Stromal cell of bone marrow (primary cell): ENCODE data around the gene NMNAT2.
"Not testable (repeated sequence)": the region's sequence is repeated elsewhere in the genome, so short reads cannot be mapped to it uniquely, and the experiment has no call there.

Experiments
- DNase-seq: peaks from one replicate; pipeline ENCODE4 v3.0.0-alpha.2; 2012; ENCODE audit warnings: low read depth

NMNAT2 gene

DNA sequence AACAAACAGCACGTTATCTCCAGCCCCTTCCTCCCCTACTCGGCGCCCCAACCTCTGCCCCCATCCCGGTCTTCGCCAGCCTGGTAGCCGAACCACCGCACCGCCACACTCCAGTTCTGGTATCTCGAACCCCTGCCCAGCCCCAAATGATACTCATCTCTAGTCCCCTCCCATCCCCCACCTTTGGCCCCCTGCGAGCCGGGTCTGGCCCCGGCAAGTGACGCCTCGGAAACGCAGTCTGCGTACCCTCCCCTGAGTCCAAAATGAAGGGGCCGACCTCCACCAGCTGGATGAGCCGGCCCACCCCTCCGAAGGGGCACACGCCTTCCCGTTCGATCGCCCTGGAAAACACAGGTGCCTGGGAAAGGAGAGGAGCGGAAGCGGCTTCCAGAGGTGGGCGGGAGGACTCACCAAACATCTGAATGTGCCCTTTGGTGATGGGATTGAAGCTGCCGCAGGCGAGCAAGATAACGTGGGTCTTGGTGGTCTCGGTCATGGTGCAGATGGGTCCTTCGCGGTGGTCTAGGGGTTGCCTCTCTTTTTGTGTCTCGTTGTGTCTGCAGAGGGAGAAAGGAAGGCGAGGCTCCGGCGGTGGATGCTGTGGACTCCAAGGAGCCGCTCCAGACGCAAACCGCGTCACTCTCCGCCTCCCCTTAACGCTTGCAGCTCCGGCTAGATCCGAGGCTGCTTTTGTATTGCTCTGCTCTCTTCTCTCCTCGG lies at the start of gene NMNAT2:
TSS of gene NMNAT2 (minus strand) at position 609 of the 720 bp plus-strand sequence. CDS start at position 496, 113 bp downstream.
- DNase-seq, result no peak

- DNase-seq, result no peak
Observed at GRCh38 chr1:183467687-183468086, 49.5 kb upstream of the NMNAT2 start.

DNA sequence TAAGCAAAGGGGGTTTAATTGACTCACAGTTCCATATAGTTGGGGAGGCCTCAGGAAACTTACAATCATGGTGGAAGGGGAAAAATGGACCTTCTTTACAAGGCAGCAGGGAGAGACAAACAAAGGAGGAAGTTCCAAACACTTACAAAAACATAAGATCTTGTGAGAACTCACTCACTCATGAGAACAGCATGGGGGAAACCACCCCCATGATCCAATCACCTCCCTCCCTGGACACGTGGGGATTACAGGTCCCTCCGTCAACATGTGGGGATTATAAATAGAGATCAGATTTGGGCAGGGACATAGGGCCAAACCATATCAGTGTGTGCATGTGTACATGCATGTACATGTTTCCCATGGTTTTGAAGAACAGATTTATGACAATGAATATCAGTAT lies 48.6 kb upstream of the NMNAT2 start:
- no peak for DNase-seq

- DNase-seq, result no peak
Observed at GRCh38 chr1:183463566-183463965, 45.4 kb upstream of the NMNAT2 start.

GRCh38 chr1:183461350-183461749 lies 43.2 kb upstream of the NMNAT2 start:
- DNase-seq, result no peak

GRCh38 chr1:183460596-183460995 lies 42.4 kb upstream of the NMNAT2 start:
- DNase-seq, result no peak

GRCh38 chr1:183457449-183457848 lies 39.3 kb upstream of the NMNAT2 start:
- DNase-seq, result no peak

GRCh38 chr1:183456826-183457225 lies 38.6 kb upstream of the NMNAT2 start:
- no peak for DNase-seq

DNA sequence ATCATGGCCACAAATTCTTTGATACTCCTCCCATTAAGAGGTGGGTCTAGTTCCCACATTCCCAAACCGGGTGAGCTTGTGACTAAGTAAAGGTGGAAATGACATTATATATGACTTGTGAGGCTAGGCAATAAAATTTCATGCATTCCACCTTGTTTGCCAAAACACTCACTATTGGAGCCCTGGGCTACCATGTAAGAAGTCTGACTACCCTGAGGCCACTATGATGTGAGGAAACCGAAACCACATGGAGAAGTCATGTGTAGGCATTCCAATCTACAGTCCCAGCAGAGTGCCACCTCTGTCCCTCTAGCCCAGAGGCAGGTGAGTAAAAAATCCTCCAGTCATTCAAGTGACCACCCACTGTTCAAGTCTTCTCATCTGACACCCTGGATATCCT lies 36.2 kb upstream of the NMNAT2 start:
- no peak for DNase-seq

- no peak for DNase-seq
Observed at GRCh38 chr1:183450093-183450492, 31.9 kb upstream of the NMNAT2 start.

DNA sequence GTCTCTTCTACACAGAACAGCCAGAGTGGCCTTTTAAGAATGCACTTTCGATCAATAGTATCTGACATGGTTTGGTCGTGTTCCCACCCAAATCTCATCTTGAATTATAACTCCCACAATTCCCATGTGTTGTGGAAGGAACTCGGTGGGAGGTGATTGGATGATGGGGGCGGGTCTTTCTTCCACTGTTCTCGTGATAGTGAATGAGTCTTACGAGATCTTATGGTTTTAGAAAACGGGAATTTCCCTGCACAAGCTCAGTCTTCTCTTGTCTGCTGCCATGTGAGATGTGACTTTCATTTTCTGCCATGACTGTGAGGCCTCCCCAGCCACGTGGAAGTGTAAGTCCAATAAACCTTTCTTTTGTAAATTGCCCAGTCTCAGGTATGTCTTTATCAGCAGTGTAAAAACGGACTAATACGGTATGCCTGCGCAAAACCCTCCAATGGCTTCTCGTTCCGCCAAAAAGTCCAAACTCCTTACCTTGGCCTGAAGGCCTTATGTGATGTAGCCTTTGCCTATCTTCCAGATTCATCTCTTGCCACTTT lies 31.1 kb upstream of the NMNAT2 start:
- no peak for DNase-seq

DNA sequence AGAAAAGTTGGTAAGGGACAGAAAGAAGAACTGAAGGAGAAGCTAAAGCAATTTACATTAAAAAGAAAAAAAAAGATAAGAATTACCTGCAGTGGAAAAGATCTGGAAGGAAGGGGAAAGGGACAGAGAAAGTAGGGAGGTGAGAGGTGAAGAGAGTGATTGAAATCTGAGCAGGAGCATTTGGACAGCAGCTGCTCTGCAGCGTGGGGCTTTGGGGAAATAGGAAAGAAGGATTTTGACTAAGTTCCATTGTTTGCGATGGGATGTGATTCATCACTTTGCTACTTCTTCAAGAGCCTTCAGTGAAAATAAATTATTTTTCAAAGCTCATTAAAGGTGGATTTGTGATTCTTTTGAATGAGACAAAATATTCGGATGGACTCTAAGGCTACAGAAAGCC lies 26.1 kb upstream of the NMNAT2 start:
- DNase-seq, result no peak

GRCh38 chr1:183443466-183443865 lies 25.3 kb upstream of the NMNAT2 start:
- no peak for DNase-seq

GRCh38 chr1:183443011-183443410 lies 24.8 kb upstream of the NMNAT2 start:
- no peak for DNase-seq

DNA sequence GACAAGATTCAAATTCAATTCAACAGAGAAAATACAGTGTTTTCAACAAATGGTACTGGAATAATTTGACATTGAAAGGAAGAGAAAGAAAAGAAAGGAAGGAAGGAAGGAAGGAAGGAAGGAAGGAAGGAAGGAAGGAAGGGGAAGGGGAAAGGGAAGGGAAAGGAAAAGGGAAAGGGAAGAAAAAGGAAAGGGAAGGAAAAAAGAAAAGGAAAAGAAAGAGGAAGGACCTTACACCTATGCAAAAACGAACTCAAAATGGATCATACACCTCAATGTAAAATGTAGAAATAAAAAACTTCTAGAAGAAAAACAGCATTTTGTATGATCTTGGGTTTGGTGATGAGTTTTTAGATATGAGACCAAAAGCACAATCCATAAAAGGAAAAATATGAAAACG lies 19.9 kb upstream of the NMNAT2 start:
- no peak for DNase-seq

DNA sequence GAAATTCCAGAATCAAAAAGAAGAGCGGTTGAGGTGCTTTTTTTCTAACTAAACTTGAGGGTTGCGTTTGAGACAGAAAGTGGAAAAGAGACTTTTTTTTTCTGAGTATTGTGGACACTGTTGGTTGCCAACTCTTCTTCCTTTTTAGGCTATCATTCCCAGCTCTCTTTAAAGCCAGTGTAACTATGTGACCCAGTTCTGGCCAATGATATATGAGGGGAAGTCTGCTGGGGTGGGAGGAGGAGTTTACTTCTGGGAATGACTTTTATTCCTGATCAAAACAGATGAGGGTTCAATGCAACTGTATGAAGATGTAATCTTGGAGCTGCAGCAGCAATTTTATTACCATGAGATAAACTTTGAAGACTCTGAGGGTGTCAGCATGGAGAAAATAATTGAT lies 17.3 kb upstream of the NMNAT2 start:
- no peak for DNase-seq

GRCh38 chr1:183433703-183434102 lies 15.5 kb upstream of the NMNAT2 start:
- DNase-seq, result no peak

GRCh38 chr1:183432548-183432875 lies 14.3 kb upstream of the NMNAT2 start:
- DNase-seq, result no peak

DNA sequence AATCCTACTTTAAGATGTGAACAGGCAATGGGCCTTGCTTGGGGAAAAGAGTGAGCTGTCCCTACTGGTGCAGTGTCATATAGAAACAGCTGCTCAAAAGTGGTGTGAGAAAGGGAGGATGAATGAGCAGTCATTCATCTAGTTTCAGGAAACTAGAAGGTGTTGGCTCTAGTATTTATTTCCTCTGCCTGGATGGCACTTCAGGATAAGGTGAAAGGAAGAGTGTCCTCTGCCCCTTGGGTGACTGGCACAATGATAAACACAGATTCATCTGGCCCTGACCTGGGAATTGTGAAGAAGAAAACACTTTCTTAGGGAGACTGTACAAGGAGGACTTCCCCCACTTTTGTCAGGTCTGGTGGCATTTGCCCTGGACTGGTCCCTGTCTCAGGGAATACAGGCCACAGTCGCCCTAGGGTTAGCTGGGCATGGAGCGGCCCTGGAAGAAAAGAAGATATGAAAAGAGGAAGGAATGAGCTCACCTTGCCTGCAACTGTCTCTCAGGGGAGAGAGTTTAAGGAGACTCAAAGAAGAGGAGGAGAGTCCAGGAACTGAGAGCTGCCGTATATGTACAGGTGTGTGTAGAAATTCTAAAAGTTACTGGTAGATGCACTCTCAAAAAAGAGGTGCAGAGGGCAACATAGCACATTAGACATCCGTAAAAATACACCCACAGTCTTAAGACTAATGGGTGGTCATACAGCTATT lies 13.8 kb upstream of the NMNAT2 start:
- no peak for DNase-seq

DNA sequence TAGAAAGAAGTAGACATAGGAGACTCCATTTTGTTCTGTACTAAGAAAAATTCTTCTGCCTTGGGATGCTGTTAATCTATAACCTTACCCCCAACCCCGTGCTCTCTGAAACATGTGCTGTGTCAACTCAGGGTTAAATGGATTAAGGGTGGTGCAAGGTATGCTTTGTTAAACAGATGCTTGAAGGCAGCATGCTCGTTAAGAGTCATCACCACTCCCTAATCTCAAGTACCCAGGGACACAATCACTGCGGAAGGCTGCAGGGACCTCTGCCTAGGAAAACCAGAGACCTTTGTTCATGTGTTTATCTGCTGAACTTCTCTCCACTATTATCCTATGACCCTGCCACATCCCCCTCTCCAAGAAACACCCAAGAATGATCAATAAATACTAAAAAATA lies 9.4 kb upstream of the NMNAT2 start:
- not testable (repeated sequence) for DNase-seq

DNA sequence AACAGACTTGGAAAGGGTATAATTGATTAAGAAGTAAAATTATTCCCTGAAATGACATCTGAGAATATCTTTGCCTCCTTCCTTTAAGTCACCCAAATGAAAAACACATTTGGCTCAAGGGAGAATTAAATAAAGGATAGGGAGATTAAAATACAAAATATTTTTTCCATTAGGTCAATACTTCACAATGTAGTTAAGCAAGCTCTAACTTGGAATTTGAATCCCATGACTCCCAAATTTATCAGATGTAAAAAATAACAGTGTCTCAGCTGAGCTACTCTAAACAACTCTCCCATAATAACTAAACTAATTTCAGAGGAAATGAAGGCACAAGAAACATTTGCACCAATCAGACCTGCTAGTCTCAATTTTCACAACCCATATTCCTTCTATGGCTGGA lies 6.5 kb upstream of the NMNAT2 start:
- no peak for DNase-seq

- no peak for DNase-seq
Observed at GRCh38 chr1:183423541-183423940, 5.4 kb upstream of the NMNAT2 start.

- no peak for DNase-seq
Observed at GRCh38 chr1:183419399-183419798, 1.2 kb upstream of the NMNAT2 start.

GRCh38 chr1:183418696-183419095 lies 516 bp upstream of the NMNAT2 start:
- no peak for DNase-seq
